Measurements from ENCODE around the gene UROD.
"Not testable (repeated sequence)": the region's sequence is repeated elsewhere in the genome, so short reads cannot be mapped to it uniquely, and the experiment has no call there.

Gene UROD

GRCh38 chr1:45011837-45012638 lies at the start of gene UROD:
UROD (plus strand) TSS chr1:45012254; CDS start chr1:45012266, 12 bp downstream.
- in situ Hi-C loops (cut with MboI; ENCODE audit: low sequenced_read_pairs): loop anchor here (10.0 to 25.0 kb wide), 4 partner anchors 200 to 550 kb away; partner anchors contain the start of genes AKR1A1, BTBD19, DYNLT4 and PLK3

- in situ Hi-C loops (cut with MboI; ENCODE audit: low sequenced_read_pairs): no loop called here
Measured at GRCh38 chr1:44962729-44963128, 49.3 kb upstream of the UROD start.

GRCh38 chr1:44964396-44964795 lies 47.7 kb upstream of the UROD start:
- in situ Hi-C loops (cut with MboI; ENCODE audit: low sequenced_read_pairs): no loop called here

GRCh38 chr1:44970317-44970716 lies 41.7 kb upstream of the UROD start:
- in situ Hi-C loops (cut with MboI; ENCODE audit: low sequenced_read_pairs): no loop called here

- in situ Hi-C loops (cut with MboI; ENCODE audit: low sequenced_read_pairs): no loop called here
Measured at GRCh38 chr1:44973645-44974044, 38.4 kb upstream of the UROD start.

GRCh38 chr1:44976252-44976651 lies 35.8 kb upstream of the UROD start:
- in situ Hi-C loops (cut with MboI; ENCODE audit: low sequenced_read_pairs): no loop called here

GRCh38 chr1:44977372-44977771 lies 34.7 kb upstream of the UROD start:
- in situ Hi-C loops (cut with MboI; ENCODE audit: low sequenced_read_pairs): not testable (repeated sequence)

- in situ Hi-C loops (cut with MboI; ENCODE audit: low sequenced_read_pairs): no loop called here
Measured at GRCh38 chr1:44985747-44986359, 26.2 kb upstream of the UROD start.

GRCh38 chr1:44988531-44989156 lies 23.4 kb upstream of the UROD start:
- in situ Hi-C loops (cut with MboI; ENCODE audit: low sequenced_read_pairs): no loop called here

GRCh38 chr1:44994309-44994898 lies 17.6 kb upstream of the UROD start:
- in situ Hi-C loops (cut with MboI; ENCODE audit: low sequenced_read_pairs): no loop called here

- in situ Hi-C loops (cut with MboI; ENCODE audit: low sequenced_read_pairs): no loop called here
Measured at GRCh38 chr1:44995467-44996238, 16.4 kb upstream of the UROD start.

- in situ Hi-C loops (cut with MboI; ENCODE audit: low sequenced_read_pairs): no loop called here
Measured at GRCh38 chr1:44999232-44999631, 12.8 kb upstream of the UROD start.

- in situ Hi-C loops (cut with MboI; ENCODE audit: low sequenced_read_pairs): loop anchor here (25.0 kb wide), 2 partner anchors 189 to 561 kb away; partner anchors contain the start of genes AKR1A1, BTBD19, DYNLT4 and PLK3
Measured at GRCh38 chr1:45001011-45001481, 11.0 kb upstream of the UROD start.

- in situ Hi-C loops (cut with MboI; ENCODE audit: low sequenced_read_pairs): loop anchor here (25.0 kb wide), 2 partner anchors 189 to 561 kb away; partner anchors contain the start of genes AKR1A1, BTBD19, DYNLT4 and PLK3
Measured at GRCh38 chr1:45001576-45001975, 10.5 kb upstream of the UROD start.

- in situ Hi-C loops (cut with MboI; ENCODE audit: low sequenced_read_pairs): loop anchor here (25.0 kb wide), 2 partner anchors 191 to 559 kb away; partner anchors contain the start of genes AKR1A1, BTBD19, DYNLT4 and PLK3
Measured at GRCh38 chr1:45002650-45003645, 9.1 kb upstream of the UROD start.

GRCh38 chr1:45003741-45004140 lies 8.3 kb upstream of the UROD start:
- in situ Hi-C loops (cut with MboI; ENCODE audit: low sequenced_read_pairs): loop anchor here (25.0 kb wide), 2 partner anchors 191 to 559 kb away; partner anchors contain the start of genes AKR1A1, BTBD19, DYNLT4 and PLK3

GRCh38 chr1:45004281-45004920 lies 7.7 kb upstream of the UROD start:
- in situ Hi-C loops (cut with MboI; ENCODE audit: low sequenced_read_pairs): loop anchor here (25.0 kb wide), 2 partner anchors 192 to 558 kb away; partner anchors contain the start of genes AKR1A1, BTBD19, DYNLT4 and PLK3

GRCh38 chr1:45005761-45006160 lies 6.3 kb upstream of the UROD start:
- in situ Hi-C loops (cut with MboI; ENCODE audit: low sequenced_read_pairs): loop anchor here (25.0 kb wide), 2 partner anchors 193 to 557 kb away; partner anchors contain the start of genes AKR1A1, BTBD19, DYNLT4 and PLK3

Measured in HL-60/S4 treated with retinoic acid at 250 ng/mL for 4 days and 3 days (cell line).